Left ventricle myocardium inferior (tissue), 1 donor: ENCODE data around the gene OR2W1. TPM values are rescaled to one million over a fixed set of nuclear protein-coding genes. Genes with fewer than 3 reads are reported as not detected.

Experiments used
- DNase-seq: peaks from one replicate; pipeline ENCODE4 v3.0.0-alpha.2; 2020
- H3K27ac ChIP-seq: fragments of 200-600 bp; replicated peaks from 2 replicates; pipeline ENCODE4 v1.8.0; 2021
- H3K27me3 ChIP-seq: fragments of 200-600 bp; 2 replicates; pipeline ENCODE4 v1.8.0; 2021; ENCODE audit warnings: low read depth
- H3K36me3 ChIP-seq: fragments of 200-600 bp; 2 replicates; pipeline ENCODE4 v1.8.0; 2021
- H3K4me1 ChIP-seq: fragments of 200-600 bp; 2 replicates; pipeline ENCODE4 v1.8.0; 2021
- H3K4me3 ChIP-seq: fragments of 200-600 bp; 2 replicates; pipeline ENCODE4 v1.8.0; 2021; ENCODE audit warnings: mild to moderate bottlenecking, moderate library complexity
- H3K9me3 ChIP-seq: fragments of 200-600 bp; replicated peaks from 2 replicates; pipeline ENCODE4 v1.8.0; 2021
- intact Hi-C: fragments of 100-400 bp; cut with micrococcal nuclease; formaldehyde crosslinking; loops from one replicate; pipeline ENCODE4 v1.11.0; 2022
- total RNA-seq: library from RNA; stranded (reverse); fragmentation: NEBNext Ultra II Directional; extraction: Animal tissue kit (Norgen Biotek cat#: 25700); gene quantifications from one replicate; pipeline ENCODE4 v1.2.1, GENCODE V29; 2021
- TF ChIP-seq, protein P1 (sequence below): fragments of 200-600 bp; IDR thresholded peaks from 2 replicates; pipeline ENCODE4 v1.8.0; 2021; ENCODE audit warnings: antibody characterized with exemption, mild to moderate bottlenecking, borderline replicate concordance
- donor health status: DM: no; HTN: yes; CAD: no; lungs with severe emphysema.

Gene OR2W1
- total RNA-seq, 1 donor from 2014 or later: not detected

DNA sequence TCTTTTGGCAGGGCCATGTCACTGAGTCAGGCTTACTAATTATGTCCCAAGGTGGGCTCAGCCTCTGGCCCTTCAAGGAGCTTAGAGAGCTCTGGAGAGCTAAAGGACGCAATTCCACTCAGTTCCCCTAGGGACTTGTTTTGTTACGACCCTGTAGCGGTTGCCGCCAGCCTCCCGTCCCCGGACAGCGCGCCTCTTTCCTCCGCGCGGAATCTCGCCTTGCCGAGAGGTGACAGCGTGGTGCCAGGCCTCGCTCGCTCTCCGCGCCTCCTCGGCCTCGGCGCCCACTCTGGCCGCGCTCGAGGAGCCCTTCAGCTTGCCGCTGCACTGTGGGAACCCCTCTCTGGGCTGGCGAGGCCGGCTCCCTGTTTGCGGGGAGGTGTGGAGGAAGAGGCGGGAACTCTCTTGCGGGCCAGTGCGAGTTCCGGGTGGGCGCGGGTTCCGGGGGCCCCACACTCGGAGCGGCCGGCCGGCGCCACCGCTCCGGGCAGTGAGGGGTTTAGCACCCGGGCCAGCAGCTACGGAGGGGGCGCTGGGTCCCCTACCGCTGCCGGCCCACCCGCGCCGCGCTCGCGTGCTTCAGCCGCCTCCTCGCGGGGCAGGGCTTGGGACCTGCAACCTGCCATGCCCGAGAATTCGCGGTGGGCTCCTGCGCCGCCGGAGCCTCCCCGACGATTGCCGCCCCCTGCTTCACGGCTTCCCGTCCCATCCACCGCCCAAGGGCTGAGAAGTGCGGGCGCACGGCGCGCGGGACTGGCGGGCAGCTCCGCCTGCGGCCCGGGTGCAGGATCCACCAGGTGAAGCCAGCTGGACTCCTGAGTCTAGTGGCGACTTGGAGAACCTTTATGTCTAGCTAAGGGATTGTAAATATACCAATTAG lies 30.0 kb downstream of the OR2W1 start:
- intact Hi-C loops: loop anchor here (5.0 kb wide), 1 partner anchor 328 kb away; no protein-coding TSS in a partner anchor
- Histone ChIP-seq H3K9me3 (no peaks in the 10 kb centered on the region), H3K4me3 (no peak overlapping the region), H3K4me1 (peaks cover 18% of the 10 kb centered on the region), H3K36me3 (no peaks in the 10 kb centered on the region), H3K27ac (no peak overlapping the region), H3K27me3 (peaks cover 79% of the 10 kb centered on the region)
- no peak for DNase-seq
- TF ChIP-seq, protein P1, sequence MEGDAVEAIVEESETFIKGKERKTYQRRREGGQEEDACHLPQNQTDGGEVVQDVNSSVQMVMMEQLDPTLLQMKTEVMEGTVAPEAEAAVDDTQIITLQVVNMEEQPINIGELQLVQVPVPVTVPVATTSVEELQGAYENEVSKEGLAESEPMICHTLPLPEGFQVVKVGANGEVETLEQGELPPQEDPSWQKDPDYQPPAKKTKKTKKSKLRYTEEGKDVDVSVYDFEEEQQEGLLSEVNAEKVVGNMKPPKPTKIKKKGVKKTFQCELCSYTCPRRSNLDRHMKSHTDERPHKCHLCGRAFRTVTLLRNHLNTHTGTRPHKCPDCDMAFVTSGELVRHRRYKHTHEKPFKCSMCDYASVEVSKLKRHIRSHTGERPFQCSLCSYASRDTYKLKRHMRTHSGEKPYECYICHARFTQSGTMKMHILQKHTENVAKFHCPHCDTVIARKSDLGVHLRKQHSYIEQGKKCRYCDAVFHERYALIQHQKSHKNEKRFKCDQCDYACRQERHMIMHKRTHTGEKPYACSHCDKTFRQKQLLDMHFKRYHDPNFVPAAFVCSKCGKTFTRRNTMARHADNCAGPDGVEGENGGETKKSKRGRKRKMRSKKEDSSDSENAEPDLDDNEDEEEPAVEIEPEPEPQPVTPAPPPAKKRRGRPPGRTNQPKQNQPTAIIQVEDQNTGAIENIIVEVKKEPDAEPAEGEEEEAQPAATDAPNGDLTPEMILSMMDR: no peak

DNA sequence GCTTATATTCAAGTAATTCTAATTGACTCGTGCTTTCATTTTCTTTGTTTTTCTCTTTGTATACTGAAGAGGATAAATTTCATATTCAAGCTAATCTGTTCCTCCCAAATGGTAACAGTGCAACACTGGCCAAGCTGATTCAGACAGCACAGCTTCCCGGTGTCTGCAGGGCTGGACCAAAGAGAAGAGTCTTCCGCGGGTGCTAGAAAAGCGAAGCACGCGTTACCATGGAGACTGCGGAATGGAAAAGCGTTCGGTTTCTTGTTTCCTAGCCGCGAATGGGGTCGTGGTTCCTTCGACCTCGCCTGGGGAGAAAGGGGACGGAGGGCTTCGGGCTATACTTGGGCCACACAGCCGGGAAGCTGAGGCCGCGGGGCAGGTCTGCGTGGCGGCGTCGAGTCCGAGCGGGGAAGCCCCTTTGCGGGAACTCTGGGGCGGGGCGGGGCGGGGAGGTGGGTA lies 33.7 kb downstream of the OR2W1 start:
- H3K4me3 ChIP-seq: peak overlapping the region; percentile 64
- no peaks in the 10 kb centered on the region for H3K36me3 ChIP-seq
- peaks cover 11% of the 10 kb centered on the region for H3K4me1 ChIP-seq
- H3K27ac ChIP-seq: no peak overlapping the region
- DNase-seq: no peak
- H3K27me3 ChIP-seq: peaks cover 93% of the 10 kb centered on the region
- intact Hi-C loops: no loop called here
- TF ChIP-seq, protein P1: no peak
- no peaks in the 10 kb centered on the region for H3K9me3 ChIP-seq

DNA sequence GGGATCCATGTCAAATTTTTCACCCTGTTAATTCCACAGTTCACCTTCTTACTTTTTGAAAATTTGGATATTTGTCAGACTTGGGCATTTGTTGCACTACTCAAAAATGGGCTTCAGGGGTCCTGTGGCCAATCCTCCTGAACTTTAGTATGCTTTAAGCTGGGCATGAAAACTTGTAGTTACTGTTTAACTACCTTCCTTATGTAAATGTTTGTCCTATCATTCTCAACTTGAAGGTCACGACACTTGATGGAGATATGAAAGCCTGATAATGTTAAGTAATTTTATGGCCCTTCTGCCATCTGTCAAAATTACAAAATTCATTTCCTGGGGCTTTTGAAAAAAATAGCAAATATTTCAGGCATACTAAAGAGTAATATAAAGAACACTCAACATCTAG lies 35.6 kb downstream of the OR2W1 start:
- H3K27me3 ChIP-seq: peaks cover 77% of the 10 kb centered on the region
- TF ChIP-seq, protein P1: no peak
- intact Hi-C loops: no loop called here
- DNase-seq: no peak
- no peak overlapping the region for H3K27ac ChIP-seq
- peaks cover 17% of the 10 kb centered on the region for H3K4me1 ChIP-seq
- no peak overlapping the region for H3K4me3 ChIP-seq
- H3K9me3 ChIP-seq: no peaks in the 10 kb centered on the region
- no peaks in the 10 kb centered on the region for H3K36me3 ChIP-seq

DNA sequence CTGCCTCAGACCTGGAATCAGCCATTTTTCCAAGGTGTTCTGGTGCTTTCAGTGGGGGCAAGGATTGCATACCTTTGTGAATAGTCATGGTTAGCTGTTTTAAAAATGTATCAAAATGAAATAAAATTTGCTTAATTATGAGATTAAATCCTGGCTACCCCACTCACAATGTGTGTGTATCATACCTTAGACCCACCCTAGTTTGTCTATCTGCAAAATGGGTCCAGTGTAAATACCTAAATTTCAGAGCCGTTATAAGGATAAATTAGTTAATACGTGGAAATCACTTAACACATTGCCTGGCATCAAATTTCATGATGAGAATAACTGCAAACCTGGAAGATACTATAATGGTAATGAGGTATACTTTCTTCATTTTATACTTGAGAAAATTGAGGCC lies 36.9 kb downstream of the OR2W1 start:
- Histone ChIP-seq H3K9me3 (no peaks in the 10 kb centered on the region), H3K4me3 (no peak overlapping the region), H3K4me1 (peaks cover 17% of the 10 kb centered on the region), H3K27me3 (peaks cover 65% of the 10 kb centered on the region), H3K36me3 (no peaks in the 10 kb centered on the region), H3K27ac (no peak overlapping the region)
- TF ChIP-seq, protein P1: no peak
- intact Hi-C loops: no loop called here
- DNase-seq: no peak

DNA sequence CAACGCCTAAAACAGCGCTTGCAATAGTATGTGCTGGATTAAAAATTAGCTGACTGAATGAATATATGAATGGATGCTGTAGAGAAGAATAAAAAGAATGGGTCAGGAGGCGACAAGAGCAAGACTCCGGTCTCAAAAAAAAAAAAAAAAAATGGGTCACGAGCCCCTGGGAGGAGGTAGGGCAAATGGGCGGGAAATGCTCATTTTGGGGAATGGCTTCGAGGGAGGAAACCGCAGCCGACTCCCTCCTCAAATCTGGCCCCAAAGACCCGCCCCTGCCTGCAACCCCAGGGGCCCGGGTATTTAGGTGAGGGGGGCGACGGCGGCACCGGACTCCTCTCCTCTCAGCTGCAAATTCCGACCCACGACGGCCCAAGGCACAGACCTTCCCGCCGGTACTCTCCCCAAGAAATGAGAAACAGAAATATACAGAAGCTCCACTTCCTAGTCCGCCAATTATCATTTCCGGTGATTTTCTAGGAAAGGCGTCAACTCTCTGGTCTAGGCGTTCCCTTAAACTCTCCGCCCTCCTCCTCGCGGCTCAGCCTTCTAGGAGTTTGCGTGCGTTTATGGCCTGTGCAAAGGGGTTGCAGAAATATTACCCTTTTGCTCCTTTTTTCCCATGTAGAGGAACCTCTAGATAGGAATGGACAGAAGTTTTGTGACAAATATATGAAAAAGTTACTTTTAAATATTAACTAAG lies 39.6 kb downstream of the OR2W1 start, which contains the start of gene ZNF311:
ZNF311 (minus strand) TSS at position 133 of the 703 bp plus-strand sequence. CDS start 1,361 bp downstream, outside the sequence.
- TF ChIP-seq, protein P1: no peak
- peak within 1 kb of the TSS; percentile 80 for H3K27ac ChIP-seq
- intact Hi-C loops: no loop called here

More for the DNA sequence above, 39.6 kb downstream of the OR2W1 start, which contains the start of gene ZNF311:
- Histone ChIP-seq H3K36me3 (no peaks in the 10 kb centered on the region), H3K4me1 (peaks cover 9% of the 10 kb centered on the region), H3K9me3 (no peaks in the 10 kb centered on the region), H3K27me3 (peaks cover 37% of the 10 kb centered on the region), H3K4me3 (peak within 1 kb of the TSS; percentile 68)
- DNase-seq: peak; percentile 55
